SK-N-SH treated with all-trans-retinoic acid at 6 μM for 48 hours (cell line): ENCODE results near the gene CNIH2.
"Not testable (repeated sequence)": the region's sequence is repeated elsewhere in the genome, so short reads cannot be mapped to it uniquely, and the experiment has no call there.

ENCODE experiments used
- ATAC-seq: fragments of 200-7000 bp; cut with Tn5 transposase; 3 replicates; pipeline ENCODE4 v1.9.1; 2020; ENCODE audit warnings: mild to moderate bottlenecking, moderate library complexity
- ARNTL ChIP-seq: fragments of 450-650 bp; formaldehyde crosslinking; IDR thresholded peaks from 2 replicates; pipeline ENCODE4 v1.5.0; 2020; ENCODE audit warnings: low read depth, mild to moderate bottlenecking, moderate library complexity, borderline replicate concordance
- BACH2 ChIP-seq: fragments of 250-450 bp; sonication (Bioruptor Pico); IDR thresholded peaks from 2 replicates; pipeline ENCODE4 v1.9.0; 2021; ENCODE audit warnings: mild to moderate bottlenecking, borderline replicate concordance
- CSDC2 ChIP-seq: fragments of 250-450 bp; sonication (Bioruptor Pico); IDR thresholded peaks from 2 replicates; pipeline ENCODE4 v1.5.0; 2020; ENCODE audit warnings: mild to moderate bottlenecking, moderate library complexity
- CSRNP3 ChIP-seq: fragments of 250-450 bp; sonication (Bioruptor Pico); IDR thresholded peaks from 2 replicates; pipeline ENCODE4 v1.5.1; 2021; ENCODE audit warnings: mild to moderate bottlenecking, moderate library complexity
- ESRRG ChIP-seq: fragments of 250-450 bp; sonication (Bioruptor Pico); IDR thresholded peaks from 2 replicates; pipeline ENCODE4 v1.6.1; 2021; ENCODE audit warnings: mild to moderate bottlenecking
- GLIS3 ChIP-seq: fragments of 250-450 bp; sonication (Bioruptor Pico); IDR thresholded peaks from 2 replicates; pipeline ENCODE4 v1.5.0; 2020; ENCODE audit warnings: mild to moderate bottlenecking, moderate library complexity
- ISL1 ChIP-seq: fragments of 250-450 bp; sonication (Bioruptor Pico); IDR thresholded peaks from 2 replicates; pipeline ENCODE4 v2.1.2; 2022; ENCODE audit warnings: mild to moderate bottlenecking, moderate library complexity
- OSR1 ChIP-seq: fragments of 250-450 bp; sonication (Bioruptor Pico); IDR thresholded peaks from 2 replicates; pipeline ENCODE4 v1.8.0; 2022; ENCODE audit warnings: moderate library complexity, mild to moderate bottlenecking, inconsistent platforms
- PATZ1 ChIP-seq: fragments of 250-450 bp; sonication (Bioruptor Pico); IDR thresholded peaks from 2 replicates; pipeline ENCODE4 v1.8.0; 2020; ENCODE audit warnings: mild to moderate bottlenecking, moderate library complexity, borderline replicate concordance
- PPARA ChIP-seq: fragments of 250-450 bp; sonication (Bioruptor Pico); IDR thresholded peaks from 2 replicates; pipeline ENCODE4 v1.5.0; 2020; ENCODE audit warnings: mild to moderate bottlenecking, borderline replicate concordance
- RARB ChIP-seq: fragments of 250-450 bp; sonication (Bioruptor Pico); IDR thresholded peaks from 2 replicates; pipeline ENCODE4 v1.8.0; 2021; ENCODE audit warnings: mild to moderate bottlenecking, moderate library complexity
- SNAI2 ChIP-seq: fragments of 250-450 bp; sonication (Bioruptor Pico); IDR thresholded peaks from 2 replicates; pipeline ENCODE4 v1.5.0; 2020; ENCODE audit warnings: mild to moderate bottlenecking, moderate library complexity
- TCF4 ChIP-seq: fragments of 250-450 bp; sonication (Bioruptor Pico); IDR thresholded peaks from 2 replicates; pipeline ENCODE4 v1.8.0; 2021; ENCODE audit warnings: mild to moderate bottlenecking, moderate library complexity, borderline replicate concordance
- TOX ChIP-seq: fragments of 250-450 bp; sonication (Bioruptor Pico); IDR thresholded peaks from 2 replicates; pipeline ENCODE4 v1.8.0; 2021; ENCODE audit warnings: mild to moderate bottlenecking, moderate library complexity, borderline replicate concordance
- ZC3H10 ChIP-seq: fragments of 250-450 bp; sonication (Bioruptor Pico); IDR thresholded peaks from 2 replicates; pipeline ENCODE4 v1.5.1; 2021; ENCODE audit warnings: mild to moderate bottlenecking, moderate library complexity
- ZFP3 ChIP-seq: fragments of 250-450 bp; sonication (Bioruptor Pico); IDR thresholded peaks from 2 replicates; pipeline ENCODE4 v1.5.0; 2020; ENCODE audit warnings: mild to moderate bottlenecking, moderate library complexity
- ZFP30 ChIP-seq: fragments of 450-650 bp; formaldehyde crosslinking; IDR thresholded peaks from 2 replicates; pipeline ENCODE4 v1.5.0; 2022; ENCODE audit warnings: mild to moderate bottlenecking, moderate library complexity
- ZNF70 ChIP-seq: fragments of 450-650 bp; formaldehyde crosslinking; IDR thresholded peaks from 2 replicates; pipeline ENCODE4 v1.5.0; 2020; ENCODE audit warnings: mild to moderate bottlenecking, moderate library complexity
- ZNF8 ChIP-seq: fragments of 450-650 bp; formaldehyde crosslinking; IDR thresholded peaks from 2 replicates; pipeline ENCODE4 v1.5.0; 2020; ENCODE audit warnings: mild to moderate bottlenecking, moderate library complexity
- TF ChIP-seq, protein P1 (sequence below): fragments of 250-450 bp; sonication (Bioruptor Pico); IDR thresholded peaks from 2 replicates; pipeline ENCODE4 v1.5.1; 2020; ENCODE audit warnings: low read depth, mild to moderate bottlenecking, moderate library complexity
- TF ChIP-seq, protein P2 (sequence below): fragments of 250-450 bp; sonication (Bioruptor Pico); IDR thresholded peaks from 2 replicates; pipeline ENCODE4 v1.8.0; 2021; ENCODE audit warnings: low read depth, mild to moderate bottlenecking, moderate library complexity, borderline replicate concordance

The CNIH2 gene

DNA sequence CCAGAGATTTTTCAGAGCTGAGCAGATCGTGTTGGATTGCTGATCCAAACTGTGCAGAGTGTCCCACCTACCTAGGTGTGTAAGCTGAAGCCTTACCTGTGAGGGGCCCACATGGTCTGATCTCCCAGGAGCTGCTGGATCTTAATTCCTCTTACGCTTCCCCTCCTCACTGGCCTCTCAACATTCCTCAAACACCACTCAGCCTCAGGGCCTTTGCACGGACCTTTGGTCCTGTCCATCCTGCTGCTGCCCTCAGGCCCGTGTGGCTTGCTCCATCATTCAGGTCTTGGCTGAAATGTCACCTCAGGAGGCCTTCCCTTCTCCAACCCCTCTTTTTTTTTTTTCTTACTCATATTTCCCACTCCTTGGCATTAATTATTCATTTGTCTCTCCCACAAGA is 30.7 kb upstream of the CNIH2 start:
- no peak for ATAC-seq
- TF ChIP-seq ARNTL (CRISPR knock-in tag) (no peak), ISL1 (CRISPR knock-in tag) (no peak), GLIS3 (CRISPR knock-in tag) (no peak), OSR1 (CRISPR knock-in tag) (no peak)
- TF ChIP-seq, protein P1, sequence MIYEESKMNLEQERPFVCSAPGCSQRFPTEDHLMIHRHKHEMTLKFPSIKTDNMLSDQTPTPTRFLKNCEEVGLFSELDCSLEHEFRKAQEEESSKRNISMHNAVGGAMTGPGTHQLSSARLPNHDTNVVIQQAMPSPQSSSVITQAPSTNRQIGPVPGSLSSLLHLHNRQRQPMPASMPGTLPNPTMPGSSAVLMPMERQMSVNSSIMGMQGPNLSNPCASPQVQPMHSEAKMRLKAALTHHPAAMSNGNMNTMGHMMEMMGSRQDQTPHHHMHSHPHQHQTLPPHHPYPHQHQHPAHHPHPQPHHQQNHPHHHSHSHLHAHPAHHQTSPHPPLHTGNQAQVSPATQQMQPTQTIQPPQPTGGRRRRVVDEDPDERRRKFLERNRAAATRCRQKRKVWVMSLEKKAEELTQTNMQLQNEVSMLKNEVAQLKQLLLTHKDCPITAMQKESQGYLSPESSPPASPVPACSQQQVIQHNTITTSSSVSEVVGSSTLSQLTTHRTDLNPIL (CRISPR knock-in tag): no peak

DNA sequence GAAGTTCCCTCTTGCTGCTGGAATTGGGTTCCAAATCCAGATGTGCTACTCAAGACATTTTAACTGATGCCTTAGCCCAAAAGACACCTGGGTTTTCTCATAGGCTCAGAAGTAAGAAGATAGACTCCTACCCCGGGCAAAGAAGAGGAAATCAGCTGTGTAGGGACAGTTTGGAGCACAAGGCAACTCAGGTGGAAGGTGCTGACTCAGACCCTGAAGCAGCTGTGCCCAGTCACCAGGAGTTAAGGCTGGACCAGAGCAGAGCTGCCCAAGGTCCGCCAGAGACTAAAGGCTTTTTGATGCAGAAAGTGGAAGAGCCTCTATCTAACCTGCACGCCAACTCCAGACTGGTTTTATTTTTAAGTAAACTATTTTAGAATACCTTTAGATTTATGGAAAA is 30.2 kb upstream of the CNIH2 start:
- no peak for ATAC-seq
- TF ChIP-seq PATZ1 (CRISPR knock-in tag): no peak
- TF ChIP-seq OSR1 (CRISPR knock-in tag): no peak
- TF ChIP-seq ARNTL (CRISPR knock-in tag): no peak
- no peak for TF ChIP-seq ESRRG (CRISPR knock-in tag)
- TF ChIP-seq, protein P1 (CRISPR knock-in tag): no peak
- TF ChIP-seq GLIS3 (CRISPR knock-in tag): no peak
- no peak for TF ChIP-seq PPARA (CRISPR knock-in tag)
- TF ChIP-seq ISL1 (CRISPR knock-in tag): no peak
- no peak for TF ChIP-seq CSRNP3
- no peak for TF ChIP-seq ZNF8 (CRISPR knock-in tag)
- TF ChIP-seq ZNF70 (CRISPR knock-in tag): no peak

DNA sequence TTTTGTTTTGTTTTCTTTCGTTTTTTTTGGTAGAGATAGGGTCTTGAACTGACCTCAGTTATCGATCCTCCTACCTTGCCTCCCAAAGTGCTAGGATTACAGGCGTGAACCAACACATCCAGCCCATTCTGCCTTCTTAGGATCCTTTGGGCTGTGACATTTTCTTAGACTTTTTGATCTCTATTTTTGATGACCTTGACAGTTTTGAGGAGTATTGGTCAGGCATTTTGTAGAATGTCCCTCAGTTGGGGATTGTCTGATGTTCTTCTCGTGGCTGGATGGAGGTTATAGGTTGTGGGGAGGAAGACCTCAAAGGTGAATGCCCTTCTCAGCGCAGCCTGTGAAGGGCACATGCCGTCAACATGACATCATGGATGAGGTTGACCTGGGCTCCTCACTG is 29.1 kb upstream of the CNIH2 start:
- TF ChIP-seq TOX (CRISPR knock-in tag) (no peak), SNAI2 (CRISPR knock-in tag) (no peak), ZFP30 (CRISPR knock-in tag) (no peak), ARNTL (CRISPR knock-in tag) (no peak), RARB (no peak), TCF4 (CRISPR knock-in tag) (no peak), ESRRG (CRISPR knock-in tag) (no peak), ZC3H10 (CRISPR knock-in tag) (no peak), ZNF70 (CRISPR knock-in tag) (no peak), GLIS3 (CRISPR knock-in tag) (no peak), PPARA (CRISPR knock-in tag) (no peak), CSDC2 (CRISPR knock-in tag) (no peak)
- TF ChIP-seq, protein P1 (CRISPR knock-in tag): no peak
- TF ChIP-seq, protein P2, sequence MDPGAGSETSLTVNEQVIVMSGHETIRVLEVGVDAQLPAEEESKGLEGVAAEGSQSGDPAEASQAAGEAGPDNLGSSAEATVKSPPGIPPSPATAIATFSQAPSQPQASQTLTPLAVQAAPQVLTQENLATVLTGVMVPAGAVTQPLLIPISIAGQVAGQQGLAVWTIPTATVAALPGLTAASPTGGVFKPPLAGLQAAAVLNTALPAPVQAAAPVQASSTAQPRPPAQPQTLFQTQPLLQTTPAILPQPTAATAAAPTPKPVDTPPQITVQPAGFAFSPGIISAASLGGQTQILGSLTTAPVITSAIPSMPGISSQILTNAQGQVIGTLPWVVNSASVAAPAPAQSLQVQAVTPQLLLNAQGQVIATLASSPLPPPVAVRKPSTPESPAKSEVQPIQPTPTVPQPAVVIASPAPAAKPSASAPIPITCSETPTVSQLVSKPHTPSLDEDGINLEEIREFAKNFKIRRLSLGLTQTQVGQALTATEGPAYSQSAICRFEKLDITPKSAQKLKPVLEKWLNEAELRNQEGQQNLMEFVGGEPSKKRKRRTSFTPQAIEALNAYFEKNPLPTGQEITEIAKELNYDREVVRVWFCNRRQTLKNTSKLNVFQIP: no peak
- no peak for ATAC-seq

DNA sequence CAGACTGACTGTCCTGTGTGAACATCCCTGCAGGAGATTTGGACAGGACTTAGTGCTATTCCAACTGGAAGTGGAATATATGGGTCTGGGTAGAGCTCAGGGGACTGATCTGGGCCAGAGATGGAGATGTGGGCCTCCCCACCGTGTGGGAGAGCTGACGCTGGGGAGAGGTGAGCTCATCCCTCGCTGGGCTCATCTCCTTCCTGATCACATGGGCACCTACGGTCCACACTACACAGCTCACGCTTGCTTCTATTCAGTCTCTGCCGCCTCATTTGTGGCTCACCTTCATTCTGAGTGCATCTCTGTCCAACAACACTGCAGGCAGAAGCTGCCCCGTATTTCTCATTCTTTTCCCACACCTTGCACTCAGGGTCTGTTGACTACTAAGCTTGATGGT is 26.2 kb upstream of the CNIH2 start:
- no peak for TF ChIP-seq OSR1 (CRISPR knock-in tag)
- no peak for TF ChIP-seq TOX (CRISPR knock-in tag)
- no peak for TF ChIP-seq ZNF70 (CRISPR knock-in tag)
- no peak for TF ChIP-seq ZC3H10 (CRISPR knock-in tag)
- no peak for TF ChIP-seq ISL1 (CRISPR knock-in tag)
- no peak for TF ChIP-seq SNAI2 (CRISPR knock-in tag)
- TF ChIP-seq ESRRG (CRISPR knock-in tag): no peak
- no peak for TF ChIP-seq ZFP3 (CRISPR knock-in tag)
- TF ChIP-seq CSDC2 (CRISPR knock-in tag): no peak
- TF ChIP-seq BACH2 (CRISPR knock-in tag): no peak
- TF ChIP-seq ZNF8 (CRISPR knock-in tag): no peak
- ATAC-seq: no peak

DNA sequence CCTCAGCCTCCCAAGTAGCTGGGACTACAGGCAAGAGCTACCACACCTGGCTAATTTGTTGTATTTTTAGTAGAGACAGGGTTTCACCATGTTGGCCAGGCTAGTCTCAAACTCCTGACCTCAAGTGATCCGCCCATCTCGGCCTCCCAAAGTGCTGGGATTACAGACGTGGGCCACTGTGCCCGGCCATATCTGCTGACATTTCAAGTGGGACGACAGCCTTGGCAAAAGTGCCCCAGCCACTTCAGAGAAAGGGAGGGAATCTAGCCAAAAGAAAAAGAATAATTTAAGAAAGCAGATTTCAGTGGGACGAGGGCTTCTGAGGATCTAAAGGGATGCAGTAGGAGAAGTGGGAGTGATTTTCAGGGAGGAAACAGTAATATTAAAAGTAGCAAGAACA is 24.9 kb upstream of the CNIH2 start:
- not testable (repeated sequence) for ATAC-seq
